Measurements from ENCODE around the gene RASL12.
"Not testable (repeated sequence)": the region's sequence is repeated elsewhere in the genome, so short reads cannot be mapped to it uniquely, and the experiment has no call there.

RASL12 gene, protein sequence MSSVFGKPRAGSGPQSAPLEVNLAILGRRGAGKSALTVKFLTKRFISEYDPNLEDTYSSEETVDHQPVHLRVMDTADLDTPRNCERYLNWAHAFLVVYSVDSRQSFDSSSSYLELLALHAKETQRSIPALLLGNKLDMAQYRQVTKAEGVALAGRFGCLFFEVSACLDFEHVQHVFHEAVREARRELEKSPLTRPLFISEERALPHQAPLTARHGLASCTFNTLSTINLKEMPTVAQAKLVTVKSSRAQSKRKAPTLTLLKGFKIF

DNA sequence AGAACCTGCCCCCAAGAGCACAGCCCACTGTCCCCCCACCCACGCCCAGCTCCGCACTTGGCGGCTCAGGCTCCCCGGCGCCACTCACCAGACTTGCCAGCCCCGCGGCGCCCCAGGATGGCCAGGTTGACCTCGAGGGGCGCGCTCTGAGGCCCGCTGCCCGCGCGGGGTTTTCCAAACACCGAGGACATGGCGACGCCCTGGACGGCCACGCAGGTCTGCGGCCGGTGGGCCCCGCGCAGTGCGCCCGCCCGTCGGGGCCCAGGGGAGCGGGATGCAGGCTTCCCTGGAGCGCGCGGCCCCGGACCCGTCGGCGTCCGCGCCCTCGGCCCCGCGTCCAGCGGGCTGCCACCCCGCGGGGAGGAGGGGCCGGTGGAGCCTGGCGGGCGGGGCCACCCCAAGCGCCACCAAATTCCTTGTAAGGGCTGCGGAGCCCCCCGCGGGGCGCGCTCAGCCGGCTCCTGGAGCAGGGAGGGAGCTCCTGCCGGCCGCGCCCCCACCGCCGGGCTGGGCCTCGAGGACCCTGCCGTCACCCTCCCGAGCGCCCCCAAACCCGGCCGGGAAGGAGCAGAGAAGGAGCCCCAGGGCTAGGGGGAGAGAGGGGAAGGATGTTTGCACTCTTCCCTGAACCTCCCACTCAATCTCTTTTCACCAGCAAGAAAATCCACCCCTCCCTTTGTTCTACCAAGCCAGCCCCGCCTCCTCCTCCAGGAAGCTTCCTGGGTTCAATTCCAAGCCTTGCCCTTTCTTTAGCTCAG is at the start of gene RASL12:
Gene RASL12, minus strand, starts transcription at position 347 of the 758 bp plus-strand sequence. Its CDS starts 156 bp downstream, at position 191.
- DNase-seq: no peak

DNA sequence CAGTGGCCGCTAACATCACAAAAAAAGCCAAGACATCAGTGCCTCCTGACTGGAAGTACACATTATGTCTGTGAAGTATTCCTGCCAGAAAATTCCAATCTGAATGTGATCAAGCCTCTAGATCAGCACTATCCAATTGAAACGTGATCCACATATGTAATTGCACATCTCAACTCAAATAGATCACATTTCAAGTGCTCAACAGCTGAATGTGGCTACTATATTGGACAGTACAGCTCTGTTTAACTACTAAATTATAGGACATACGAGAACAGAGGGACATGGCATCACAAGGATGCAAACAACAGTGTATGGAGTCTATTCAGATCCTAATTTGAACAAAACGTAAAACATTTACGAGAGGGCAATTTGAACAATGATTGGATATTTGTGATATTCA is 47.8 kb upstream of the RASL12 start:
- no peak for DNase-seq

DNA sequence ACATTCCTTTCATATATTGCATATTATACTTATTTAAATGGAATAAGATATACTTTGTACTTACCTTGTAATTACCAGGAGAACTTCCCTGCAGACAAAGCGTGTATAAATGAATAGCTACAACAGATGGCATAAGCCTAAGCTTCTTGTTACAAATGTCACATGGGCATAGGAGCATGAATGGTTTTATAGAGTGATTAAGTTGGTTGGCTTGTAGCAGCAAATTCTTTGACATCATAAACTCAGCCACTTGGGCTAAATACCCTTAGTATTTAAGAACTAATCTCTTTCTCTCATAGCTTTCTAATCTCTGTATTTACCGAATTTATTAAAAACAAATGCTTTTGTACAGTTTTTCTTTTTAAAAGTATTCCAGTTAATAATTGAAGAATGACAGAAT is 47.3 kb upstream of the RASL12 start, which contains the start of gene UBAP1L:
Gene UBAP1L, minus strand, starts transcription at position 115 of the 400 bp plus-strand sequence. CDS start 8,985 bp downstream, outside the sequence.
- DNase-seq: no peak

DNA sequence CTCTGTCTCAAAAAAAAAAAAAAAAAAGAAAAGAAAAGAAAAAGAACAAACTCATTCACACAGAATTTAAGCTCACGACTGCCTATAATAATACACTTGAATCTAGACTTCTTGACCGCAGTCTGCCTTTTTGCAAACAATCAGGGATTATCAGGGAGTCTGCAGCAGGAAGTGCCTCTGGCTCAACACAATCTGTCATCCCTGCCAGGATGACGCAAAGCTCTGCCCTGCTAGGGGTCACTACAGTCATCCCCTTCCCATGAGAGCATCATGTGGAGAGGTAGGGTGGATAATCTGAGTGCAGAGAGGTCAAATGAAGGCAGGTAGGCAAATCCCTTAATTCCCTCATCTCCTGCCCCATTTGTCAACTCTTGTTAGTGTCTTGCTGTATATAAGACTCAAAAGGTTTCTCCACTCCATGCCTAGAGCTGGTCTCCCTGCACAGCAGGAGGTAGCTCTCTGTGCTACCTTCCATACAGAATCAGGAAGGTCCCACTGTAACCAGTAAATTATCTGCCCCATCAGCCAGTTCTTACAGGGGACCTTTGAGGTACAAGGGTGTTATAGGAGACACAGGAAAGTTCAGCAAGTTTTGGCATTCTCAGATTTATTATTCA is 43.0 kb upstream of the RASL12 start:
- DNase-seq: no peak

DNA sequence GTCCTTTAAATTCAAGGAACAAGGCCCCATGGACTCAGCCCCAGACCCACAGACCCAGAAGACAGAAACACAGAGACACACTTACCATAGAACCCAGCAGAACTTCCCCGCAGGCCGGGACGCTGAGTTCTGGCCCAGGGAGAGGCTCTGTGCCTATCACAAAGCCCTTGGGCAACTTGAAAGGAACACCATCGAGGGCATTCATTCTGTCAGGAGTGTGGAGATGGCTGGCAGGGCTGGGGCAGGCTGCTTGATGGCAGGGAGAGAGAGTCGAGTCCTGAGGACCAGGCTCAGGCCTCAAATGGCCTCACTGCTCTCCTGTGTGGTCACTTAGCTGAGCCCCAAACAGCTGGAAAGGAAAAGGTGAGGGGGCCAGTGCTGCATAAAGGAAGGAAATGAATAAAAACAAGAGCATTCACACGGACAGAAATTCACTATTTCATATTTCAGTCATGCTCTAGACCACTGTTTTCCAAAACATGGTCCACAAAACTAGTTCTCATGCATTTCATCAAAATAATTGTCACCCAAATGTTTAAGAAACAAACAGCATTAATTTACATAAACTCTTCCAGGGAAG is 38.3 kb upstream of the RASL12 start:
- no peak for DNase-seq

DNA sequence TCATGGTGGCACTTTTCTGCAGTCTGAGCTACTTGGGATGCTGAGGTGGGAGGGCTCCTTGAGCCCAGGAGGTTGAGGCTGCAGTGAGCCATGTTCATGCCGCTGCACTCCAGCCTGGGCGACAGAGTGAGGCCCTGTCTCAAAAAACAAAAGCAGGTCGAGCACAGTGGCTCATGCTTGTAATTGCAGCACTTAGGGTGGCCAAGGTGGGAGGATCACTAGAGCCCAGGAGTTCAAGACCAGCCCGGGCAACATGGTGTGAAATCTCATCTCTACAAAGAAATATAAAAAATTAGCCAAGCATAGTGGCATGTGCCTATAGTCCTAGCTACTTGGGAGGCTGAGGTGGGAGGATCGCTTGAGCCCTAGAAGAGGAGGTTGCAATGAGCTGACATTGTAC is 37.2 kb upstream of the RASL12 start:
- no peak for DNase-seq

DNA sequence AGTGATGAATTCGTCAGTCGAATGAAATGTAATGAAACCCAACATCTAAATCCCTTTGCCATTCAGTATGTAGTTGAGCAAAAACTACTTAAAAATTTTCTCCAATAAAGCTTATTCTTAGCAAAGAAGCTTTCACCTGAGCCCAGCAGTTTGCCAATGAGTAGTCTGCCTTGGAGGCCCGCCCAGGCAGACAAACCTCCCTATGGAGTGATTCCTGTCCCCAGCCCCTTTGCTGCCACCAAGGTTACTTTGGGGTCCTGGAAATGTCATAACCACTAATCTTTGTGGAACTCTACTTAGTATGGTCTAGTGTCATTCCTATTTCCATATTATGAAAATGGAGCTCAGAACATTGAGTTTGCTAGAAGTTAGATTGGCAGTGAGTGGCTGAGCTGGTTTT is 35.1 kb upstream of the RASL12 start:
- no peak for DNase-seq

DNA sequence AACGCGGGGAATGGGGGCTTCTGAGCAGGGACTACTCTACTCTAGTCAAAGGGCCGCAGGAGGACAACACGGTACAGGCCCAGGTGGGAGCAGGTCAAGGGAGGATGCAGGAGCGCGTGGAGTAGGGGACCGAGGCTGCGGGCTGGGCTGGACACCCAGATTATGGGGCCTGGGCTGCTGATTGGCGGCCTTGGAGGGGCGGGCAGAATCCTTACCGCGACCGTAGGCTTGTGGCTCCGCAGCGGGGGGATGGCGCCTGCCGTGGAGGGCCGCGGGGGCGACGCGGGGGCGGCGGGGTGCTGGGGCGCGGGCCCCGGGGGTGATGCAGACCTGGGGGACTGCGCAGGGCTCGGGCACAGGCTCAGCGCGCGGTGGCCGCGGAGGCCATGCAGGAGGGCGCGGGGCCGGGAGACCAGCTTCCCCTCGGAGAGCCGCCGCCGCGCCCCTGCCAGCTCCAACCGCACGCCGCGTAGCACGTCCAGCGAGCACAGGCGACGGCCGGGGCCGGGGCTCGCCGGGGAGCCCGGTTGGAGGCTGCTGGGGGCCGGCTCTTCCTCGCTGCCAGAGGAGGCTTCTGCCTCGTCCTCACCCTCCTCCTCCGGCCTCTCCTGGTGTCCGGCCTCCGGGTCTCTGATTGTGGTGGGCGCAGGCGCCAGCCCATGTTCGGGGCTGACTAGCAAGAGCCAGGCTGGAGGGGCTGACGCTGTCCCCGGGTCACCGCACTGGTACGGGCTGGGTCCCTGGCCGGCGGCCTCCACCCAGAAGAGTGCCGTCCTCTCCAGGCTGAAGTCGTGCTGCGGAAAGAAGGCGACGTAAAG is 34.3 kb upstream of the RASL12 start:
- no peak for DNase-seq

DNA sequence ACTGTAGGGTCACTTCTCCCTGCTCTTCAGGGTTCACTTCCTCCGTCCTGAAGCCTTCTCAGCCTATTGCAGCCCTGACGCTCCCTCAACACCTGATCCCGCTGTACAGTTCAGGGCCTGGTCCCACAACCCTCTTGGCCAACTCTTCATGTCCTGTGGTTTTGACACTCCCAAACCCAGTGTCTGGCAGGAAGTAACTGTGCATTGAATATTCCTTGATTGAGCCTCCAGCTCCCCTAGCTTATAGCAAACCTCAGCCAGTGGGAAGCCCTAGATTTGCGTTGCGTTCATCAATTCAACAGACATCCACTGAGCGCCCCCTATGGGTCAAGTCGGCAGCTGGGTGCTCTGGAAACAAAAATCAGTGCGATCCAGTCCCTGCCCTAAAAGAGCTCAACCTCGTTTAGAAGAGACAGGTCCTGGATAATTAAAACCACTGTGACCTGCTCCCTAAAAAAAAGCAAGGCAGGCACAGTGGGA is 33.7 kb upstream of the RASL12 start:
- peak; percentile 64 for DNase-seq

DNA sequence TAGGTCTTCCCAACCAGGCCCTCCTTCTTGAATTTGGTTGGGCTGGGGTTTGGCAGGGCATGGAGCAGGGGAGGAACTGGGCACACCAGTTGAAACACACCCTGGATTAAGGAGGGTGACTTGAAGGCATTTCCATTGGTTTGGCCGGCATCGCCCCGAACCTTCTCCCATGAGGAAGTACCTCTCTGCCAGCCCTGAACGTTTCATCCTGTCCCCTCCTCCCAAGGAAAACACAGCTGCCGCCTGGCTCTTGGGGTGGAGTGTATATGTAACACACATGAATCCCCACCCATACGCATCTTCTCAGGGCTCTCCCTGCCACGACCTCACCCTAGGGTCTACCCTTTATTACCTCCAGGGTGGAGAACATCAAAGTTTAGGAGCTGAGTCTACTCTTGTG is 32.7 kb upstream of the RASL12 start:
- no peak for DNase-seq

DNA sequence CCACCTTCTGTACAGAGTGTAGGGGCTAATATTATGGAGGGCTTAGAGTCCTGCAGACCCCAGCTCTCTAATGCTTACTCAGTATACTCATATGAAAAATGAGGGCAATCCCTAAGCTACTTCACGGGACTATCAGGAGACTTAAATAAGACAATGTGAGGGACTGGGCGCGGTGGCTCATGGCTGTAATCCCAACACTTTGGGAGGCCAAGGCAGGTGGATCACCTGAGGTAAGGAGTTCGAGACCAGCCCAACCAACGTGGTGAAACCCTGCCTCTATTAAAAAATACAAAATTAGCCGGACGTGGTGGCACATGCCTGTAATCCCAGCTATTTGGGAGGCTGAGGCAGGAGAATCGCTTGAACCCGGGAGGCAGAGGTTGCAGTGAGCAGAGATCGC is 32.0 kb upstream of the RASL12 start:
- not testable (repeated sequence) for DNase-seq

DNA sequence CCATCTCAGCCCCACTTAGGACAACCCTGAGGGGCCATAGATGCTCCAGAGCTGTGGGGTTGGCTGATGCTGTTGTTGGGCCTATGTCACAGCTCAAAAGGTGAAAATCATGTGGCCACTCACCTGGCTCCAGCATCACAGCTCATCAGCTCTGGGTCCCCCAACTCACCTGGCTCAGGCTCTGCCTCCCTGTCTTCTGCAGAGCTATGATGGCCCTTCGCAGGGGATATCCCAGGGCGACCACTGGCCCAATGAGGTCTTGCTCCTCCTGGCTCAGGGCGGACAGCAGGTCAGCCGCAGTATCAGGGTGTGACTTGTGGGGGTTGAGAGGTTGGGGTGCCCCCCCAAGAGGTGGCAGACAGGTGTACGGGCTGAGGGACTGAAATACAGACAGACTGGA is 31.5 kb upstream of the RASL12 start:
- DNase-seq: no peak

DNA sequence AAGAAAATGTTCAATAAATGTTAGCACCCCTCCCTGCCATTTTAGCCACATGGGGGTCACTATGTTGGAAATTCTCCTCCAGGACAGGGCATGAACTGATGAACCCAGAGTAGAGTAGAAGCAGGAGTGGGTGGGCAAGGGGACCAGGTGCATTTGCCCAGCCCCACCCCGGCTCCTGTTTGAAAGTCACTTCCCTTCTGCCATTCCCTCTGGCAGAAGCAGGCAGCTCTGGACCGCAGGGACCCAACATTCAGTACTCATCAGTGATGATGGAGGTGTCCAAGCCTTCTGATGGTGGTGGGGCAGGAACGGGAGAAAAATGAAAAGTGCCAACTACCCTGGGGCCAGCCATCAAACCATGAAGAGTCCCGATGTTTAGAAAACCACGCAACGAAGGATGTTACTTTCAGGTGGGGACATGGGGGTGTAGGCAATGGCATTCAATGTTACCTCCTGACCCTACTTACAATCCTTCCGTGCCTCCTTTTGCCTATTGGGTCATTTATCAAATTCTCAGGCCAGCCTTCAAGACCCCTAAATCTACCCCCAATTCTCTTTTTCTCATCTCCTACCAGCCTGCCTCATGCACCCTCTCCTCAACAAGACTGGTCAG is 30.0 kb upstream of the RASL12 start:
- no peak for DNase-seq

DNA sequence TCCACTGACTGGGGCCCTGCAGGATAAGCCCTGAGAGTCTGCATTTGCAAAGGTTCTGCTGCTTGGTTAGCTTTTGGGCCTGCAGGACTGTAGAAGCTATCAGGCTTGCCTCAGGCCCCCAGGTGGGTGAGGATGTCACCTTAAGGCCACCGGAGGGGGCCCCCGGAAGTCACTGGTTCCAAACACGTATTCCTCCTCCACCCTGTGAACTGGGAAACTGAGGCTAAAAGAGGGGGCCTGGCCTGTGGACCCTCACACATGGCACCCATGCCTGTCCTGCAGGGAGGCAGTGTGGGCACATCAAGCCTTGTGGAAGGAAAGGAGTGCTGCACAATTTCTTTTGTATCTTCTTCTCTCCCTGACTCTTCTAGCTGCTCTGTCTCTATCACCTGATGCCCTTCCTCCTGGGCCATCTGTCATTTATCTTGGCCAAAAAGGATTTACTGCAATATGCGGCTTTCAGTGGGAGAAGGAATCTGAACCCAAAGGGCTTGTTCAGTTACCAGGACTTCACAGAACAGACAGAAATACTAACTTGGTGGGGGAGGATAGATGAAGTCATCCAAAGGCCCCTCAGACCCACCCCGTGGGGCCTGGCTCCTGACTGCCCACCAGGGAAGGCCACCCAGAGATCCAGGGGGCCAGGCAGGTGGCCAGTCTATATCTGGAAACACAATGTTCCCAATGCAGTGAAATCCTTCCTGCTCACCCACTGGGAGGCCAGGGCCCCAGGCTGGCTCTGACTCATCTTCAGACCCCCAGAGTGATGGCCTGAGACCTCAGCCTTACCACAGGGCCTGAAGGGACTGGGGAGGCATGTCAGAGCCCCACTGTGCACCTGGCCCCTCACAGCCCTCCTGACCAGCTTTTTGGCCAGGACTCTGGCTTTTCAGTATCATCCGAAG is 28.9 kb upstream of the RASL12 start:
- DNase-seq: no peak

DNA sequence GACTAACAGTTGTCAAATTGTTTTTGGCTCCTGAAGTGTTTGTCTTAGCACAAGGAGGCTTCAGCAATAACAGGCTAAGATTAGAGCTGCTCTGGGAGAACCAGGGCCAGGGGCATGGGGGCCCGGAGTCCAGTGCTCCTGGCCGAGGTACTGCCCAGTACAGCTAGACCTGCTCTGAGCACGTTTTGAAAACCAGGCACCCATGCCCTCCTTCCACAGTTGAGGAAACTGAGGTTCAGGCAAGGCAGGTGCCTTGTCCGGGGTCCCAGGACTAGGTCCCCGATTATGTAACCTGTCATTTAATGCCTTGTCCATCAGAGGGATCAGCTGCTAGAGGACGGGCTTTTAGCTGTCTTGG is 27.9 kb upstream of the RASL12 start:
- DNase-seq: no peak

DNA sequence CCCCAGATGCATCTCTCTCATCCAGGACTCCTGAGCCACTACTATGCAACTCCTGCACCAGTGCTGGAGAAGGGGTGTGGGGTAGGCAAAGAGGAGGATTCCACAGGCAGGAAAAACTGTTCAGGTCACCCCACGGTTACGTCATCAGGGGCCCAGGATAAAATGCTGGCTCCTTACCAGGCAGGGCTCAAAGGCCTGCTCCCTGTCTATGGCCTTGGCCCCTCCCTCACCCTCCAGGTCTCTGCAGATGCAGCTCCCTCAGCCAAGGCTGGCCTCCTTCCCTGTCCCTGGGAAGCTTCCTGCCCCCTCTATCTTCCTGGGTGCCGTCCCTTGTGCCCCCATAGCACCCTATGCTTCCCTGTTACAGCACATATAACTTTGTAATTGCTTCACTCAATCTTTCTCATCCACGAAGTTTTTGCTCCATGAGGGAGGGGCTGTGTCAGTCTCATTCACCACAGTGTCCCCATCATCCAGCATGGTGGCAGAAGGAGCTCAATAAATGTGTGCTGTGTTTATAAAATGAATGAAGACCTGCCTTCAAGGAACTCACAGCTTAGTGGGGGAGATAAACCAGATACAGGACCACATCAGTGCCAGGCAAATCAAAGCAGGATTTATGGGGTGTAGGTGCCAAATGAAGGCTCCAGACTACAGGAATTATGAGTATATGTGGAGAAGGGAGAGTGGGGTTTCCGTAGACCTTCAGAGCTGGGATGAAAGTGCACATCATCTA is 27.4 kb upstream of the RASL12 start:
- no peak for DNase-seq

DNA sequence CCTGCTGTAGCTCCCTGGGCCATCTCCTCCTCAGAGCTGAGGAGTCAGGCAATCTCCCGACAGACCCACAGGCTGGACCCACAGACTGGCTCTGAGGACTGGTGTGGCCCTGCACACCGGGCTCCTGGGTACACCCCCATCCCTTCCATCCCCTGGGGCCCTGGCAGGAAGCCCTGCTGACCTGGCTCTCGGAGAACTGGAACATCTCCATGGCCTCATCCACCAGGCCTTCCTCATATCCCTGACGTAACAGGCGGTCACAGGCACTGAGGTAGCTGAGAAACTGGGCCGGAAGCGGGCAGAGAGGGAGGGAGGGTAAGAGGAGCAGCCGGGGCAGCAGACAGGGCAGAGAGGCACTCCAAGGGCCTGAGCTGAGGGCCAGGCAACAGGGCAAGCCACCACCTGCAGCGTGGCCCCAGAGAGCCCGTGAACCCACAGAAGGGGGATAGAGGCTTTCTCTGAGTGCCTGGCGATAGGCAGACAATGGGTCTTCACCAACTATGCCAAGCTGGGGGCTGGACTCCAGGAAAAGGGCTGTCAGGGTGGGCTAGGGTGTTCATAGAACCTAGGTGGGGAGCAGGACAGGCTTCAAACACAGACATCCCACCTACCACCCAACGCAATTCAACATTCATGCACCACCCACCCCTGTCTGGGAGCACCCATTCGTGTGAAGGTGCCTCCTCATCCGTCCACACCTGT is 26.7 kb upstream of the RASL12 start:
- DNase-seq: no peak

DNA sequence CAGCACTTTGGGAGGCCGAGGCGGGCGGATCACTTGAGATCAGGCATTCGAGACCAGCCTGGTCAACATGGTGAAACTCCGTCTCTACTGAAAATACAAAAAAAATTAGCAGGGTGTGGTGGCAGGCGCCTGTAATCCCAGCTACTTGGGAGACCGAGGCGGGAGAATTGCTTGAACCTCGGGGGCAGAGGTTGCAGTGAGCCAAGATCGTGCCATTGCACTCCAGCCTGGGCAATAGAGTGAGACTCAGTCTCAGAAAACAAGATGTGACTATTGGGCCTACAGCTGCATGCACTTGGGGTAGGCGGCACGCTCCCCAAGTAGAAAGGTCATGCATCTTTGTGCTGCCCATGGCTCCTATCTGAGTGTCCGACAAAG is 26.0 kb upstream of the RASL12 start:
- not testable (repeated sequence) for DNase-seq

DNA sequence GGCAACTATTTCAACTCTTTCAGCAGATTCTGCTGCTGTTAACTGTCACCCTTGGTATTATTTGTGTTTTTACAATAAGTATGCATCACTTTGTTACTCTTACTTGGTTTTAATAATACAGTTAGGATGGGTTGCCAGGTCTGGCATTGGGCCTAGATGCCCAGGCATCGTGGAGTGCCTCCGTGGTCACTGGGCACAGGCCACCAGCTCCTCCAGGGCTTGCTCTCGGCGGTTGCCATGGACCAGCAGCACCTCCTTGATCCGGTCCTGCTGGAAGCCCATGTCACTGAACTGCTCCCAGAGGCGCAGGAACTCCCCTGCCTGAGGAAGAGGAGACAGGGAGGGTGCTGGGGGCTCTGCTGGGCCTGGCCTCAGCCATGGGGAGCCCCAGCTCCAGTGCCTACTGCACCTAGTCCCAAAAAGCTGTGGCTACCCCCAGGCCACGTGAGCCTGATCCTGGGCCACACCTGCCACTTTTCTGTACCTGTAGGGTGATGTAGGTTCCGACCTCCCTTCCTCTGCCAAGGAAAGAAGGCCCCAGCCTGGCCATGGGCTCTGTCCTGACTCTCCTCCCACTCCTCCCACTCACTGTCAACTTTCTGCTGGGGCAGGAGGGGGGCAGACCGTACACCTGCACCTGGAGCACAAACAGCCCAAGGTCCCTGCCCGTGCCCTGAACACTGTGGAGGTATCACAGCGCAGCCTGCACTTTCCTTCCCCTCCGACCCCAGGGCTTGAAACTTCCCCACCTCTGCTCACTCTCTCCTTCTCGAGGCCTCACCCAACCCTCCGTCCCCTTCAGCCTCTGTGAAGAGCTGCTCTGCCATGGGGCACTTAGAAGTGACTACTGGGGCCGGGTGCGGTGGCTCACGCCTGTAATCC is 25.4 kb upstream of the RASL12 start:
- no peak for DNase-seq

Measured in OCI-M1 (cell line).